ENCODE results near the gene PDCD2L.
"Not testable (repeated sequence)": the region's sequence is repeated elsewhere in the genome, so short reads cannot be mapped to it uniquely, and the experiment has no call there.

Gene PDCD2L

DNA sequence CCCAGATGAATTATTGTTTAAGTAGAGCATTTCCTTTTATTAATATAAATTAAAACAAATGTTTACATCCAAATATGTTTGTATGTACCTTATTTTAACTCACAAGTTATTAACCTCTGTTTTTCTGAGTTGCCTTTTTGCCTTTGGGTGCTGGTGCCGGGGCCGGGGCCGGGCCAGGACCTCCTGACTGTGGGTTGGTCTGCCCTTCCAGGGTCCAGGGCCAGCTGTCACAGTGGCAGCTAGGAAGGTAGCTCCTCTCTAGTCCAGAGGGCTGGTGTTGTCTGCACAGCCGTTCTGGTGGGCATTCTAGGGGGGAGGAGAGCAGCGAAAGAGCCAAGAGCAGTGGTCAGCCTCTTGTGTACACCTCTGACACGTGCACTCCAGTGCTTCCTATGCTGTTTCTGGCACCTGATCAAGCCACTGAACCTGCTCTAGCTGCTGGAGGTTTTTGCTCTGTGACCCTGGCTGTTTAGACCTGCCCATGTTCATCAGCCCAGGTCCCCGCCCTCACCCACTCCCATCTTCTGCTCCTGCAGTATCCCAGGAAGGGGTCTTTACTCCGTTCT is 22.0 kb downstream of the PDCD2L start:
- no peak for DNase-seq

DNA sequence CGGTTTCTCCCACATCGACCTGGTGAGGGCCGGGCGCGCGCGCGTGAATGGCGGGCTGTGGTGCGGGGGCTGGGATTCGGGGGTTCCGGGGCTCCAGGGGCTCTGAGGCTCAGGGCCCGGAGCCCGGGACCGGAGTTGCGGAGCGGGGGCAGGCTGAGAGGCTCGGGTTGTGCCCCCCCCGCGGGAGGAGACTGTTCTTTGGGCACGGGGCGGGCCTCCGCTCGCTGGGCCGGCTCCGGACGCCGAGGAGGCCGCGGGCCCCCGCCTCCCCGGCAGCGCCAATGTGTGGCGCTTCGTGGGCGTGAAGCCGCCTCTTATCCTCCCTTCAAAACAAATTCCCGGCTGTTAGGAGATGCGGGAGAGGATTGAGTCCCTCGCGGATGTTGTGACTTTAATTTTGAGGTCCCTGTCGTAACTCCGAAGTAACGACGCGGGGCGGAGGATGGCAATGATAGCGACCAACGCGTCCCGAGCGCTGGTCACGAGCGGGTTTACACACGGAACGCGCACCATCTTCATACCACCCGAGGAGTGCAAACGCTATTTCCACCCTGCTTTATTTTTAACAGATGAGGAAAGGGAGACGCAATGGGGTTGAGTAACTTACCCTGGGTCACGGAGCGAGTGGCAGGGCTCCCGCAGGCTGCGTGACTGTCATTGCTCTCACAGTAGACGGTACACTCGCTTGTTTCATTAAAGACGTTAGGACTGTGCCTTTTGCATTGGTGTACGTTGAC is 24.5 kb downstream of the PDCD2L start:
- no peak for DNase-seq

DNA sequence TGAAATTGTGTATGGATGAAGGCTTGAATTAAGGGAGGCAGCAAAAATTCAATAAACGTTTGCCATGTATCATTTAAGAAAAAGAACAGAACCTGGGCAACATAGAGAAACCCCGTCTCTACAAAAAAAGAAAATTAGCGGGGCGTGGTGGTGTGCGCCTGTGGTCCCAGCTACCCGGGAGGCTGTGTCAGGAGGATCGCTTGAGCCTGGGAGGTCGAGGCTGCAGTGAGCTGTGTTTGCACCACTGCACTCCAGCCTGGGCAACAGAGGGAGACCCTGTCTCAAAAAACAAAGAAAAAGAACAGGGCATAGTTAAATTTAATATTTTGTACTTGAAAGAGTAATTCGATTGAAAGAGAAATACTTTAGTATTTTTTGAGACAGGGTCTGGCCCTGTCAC is 25.4 kb downstream of the PDCD2L start:
- no peak for DNase-seq

DNA sequence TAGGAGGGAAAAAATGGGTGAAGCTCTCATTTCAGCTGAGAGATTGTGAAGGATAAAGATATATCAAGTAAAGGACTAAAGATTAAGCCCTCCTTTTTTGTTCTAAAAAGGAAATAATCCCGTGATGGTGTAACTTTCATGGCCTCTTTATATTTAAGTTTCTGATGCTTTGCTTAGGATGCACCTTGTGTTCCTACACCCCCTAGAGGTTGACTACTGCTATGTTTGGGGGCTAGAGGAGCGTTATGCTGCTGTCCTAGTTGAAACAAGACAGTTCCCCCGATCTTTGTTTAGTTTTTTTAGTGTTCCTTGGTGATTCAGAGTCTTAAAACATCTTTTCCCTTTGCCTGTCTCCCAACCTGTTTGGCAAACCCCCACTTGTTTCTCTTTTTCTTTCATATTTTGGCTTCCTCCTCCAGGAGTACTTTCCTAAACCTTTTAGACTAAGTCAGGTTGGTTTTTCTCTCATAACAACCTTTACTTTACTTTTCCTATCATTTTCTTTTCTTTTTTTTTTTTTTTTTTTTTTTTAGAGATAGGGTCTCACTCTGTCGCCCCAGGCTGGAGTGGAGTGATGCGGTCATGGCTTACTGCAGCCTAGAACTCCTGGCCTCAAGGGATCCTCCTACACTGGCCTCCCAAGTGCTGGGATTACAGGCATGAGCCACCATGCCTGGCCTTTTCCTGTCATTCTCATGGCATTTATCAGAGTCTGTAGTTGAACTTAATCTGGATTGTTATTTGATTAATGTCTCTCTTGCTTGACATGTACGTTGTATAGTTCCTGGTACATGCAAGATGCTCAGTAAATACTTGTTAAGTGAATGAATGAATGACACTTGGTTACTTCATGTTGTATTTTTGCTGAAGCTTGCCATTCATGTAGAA is 26.8 kb downstream of the PDCD2L start:
- no peak for DNase-seq

DNA sequence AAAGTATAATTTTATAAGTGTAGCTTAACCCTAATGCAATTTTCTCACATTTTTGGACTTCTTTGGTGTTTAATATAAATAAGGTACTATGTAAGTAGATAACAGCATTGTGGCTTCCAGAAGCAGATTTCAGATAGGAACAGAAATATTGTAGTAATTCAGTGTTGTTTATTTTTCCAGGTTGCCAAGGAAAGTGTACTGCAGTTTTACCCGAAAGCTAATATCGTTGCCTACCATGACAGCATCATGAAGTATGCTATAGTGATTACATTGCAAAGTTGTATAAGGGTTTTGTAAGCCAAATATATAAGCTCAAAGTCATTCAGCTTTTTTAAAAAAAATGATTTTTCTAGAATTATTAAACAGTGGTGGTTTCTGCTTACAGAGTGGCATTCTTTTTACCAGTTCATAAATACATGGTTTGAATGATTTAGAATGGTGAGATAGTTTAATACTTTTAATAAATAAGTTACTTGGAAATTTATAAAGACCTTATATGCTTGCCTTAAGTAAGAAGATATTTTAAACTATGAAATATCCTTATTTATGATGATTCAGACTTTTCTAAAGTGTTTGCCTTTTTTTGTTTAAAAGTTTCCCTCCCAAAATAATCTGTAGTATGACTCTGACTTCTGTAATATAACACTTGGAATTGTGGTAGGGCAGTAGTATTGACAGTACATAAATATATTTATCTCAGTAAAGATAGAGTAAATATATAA is 27.6 kb downstream of the PDCD2L start:
- DNase-seq: no peak

DNA sequence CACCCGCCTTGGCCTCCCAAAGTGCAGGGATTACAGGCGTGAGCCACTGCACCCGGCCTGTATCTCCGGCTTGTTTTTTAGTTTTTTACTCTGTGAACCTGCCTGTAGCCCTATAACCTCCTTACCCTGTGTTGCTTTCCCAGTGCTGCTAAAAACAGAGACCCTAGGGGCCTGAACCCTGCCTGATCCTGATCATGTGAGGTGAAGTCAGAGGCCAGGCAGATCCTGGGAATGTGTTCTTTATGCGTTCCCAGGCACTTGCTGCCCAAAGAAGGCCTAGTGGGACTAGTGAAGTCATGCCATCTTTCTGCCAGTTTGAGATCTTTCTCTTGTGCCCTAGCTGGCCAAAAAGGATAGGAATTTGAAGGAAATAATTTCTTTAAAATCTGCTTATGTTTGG is 28.6 kb downstream of the PDCD2L start:
- no peak for DNase-seq

DNA sequence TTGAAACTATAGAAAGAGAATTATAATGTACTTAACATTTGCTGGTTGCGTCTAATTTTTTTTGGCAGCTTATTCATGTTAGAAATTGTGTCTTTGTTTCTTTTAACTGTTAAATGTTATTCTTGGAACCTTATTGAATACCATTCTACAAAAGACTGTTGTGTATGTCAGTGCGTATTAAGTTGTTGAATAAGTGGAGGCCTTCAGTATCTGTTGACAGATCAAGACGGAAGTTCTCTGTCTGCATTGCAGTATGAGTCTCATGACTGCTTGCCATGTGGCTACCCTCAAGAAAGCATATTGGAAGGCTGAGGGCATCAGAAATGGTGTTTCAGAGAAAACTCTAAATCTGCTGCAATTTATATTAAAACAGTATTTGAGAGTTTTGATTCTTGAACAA is 32.5 kb downstream of the PDCD2L start:
- no peak for DNase-seq

DNA sequence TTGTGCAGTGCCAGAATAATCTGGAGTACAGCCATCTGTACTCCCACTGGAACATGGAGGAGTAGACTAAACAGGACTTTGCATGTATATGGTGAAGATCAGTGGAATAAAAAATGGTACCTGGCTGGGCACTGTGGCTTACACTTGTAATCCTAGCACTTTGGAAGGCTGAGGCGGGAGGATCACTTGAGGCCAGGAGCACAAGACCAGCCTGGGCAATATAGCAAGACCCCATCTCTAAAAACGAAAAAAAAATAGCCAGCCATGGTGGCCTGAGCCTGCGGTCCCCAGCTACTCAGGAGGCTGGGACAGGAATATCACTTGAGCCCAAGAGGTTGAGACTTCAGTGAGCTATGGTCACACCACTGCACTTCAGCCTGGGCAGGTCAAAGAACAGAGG is 44.0 kb downstream of the PDCD2L start:
- no peak for DNase-seq

DNA sequence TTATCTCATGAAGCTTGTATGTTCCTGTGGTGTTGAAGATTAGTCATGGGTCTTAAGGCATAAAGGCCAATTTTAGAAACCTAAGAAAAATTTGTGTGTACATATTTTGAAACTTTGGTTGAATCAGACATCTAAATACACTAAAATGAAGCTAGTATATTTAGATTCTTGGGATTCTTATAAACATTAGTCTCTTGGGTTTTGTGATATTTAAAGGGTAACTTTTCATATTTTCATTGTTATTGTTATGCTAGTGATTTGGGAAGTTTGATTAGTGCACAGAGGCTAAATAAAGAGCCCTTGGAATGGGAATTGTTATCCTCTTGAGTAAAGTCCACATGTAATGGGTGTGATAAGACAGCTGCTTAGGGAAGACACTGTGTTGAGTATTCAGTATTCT is 48.5 kb downstream of the PDCD2L start:
- DNase-seq: no peak

DNA sequence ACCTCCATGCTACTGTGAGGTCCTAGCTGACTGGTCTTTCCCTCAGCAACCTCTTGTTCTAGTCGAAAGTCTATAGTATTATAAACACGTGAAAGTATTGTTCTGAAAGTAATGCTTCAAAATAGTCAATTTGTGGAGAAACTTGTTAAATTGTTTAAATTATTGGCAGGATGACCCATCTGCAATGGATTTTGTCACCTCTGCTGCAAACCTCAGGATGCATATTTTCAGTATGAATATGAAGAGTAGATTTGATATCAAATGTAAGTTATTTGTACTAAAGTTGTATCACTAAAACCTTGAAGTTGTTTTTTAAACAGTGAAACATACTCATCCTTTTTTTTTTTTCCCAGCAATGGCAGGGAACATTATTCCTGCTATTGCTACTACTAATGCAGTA is 49.9 kb downstream of the PDCD2L start:
- no peak for DNase-seq

DNA sequence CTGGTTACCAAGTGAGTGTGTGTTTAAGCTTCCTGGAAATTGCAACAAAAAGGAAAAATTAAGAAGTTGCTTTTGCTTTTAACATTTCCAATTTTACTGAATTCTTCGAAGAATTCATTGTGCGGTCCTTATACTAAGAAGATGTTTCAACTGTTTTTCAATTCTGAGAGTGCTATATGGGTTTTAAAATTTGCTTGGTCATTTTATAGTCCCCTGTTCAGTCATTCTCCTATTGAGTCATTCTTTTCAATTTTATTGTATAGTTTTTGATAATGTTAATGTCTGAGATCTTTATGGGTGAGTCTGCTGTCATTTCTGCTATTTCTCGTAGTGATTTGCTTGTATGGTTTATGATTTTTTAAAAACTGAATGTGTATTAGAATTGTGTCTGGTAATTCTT is 50.5 kb downstream of the PDCD2L start:
- DNase-seq: no peak

DNA sequence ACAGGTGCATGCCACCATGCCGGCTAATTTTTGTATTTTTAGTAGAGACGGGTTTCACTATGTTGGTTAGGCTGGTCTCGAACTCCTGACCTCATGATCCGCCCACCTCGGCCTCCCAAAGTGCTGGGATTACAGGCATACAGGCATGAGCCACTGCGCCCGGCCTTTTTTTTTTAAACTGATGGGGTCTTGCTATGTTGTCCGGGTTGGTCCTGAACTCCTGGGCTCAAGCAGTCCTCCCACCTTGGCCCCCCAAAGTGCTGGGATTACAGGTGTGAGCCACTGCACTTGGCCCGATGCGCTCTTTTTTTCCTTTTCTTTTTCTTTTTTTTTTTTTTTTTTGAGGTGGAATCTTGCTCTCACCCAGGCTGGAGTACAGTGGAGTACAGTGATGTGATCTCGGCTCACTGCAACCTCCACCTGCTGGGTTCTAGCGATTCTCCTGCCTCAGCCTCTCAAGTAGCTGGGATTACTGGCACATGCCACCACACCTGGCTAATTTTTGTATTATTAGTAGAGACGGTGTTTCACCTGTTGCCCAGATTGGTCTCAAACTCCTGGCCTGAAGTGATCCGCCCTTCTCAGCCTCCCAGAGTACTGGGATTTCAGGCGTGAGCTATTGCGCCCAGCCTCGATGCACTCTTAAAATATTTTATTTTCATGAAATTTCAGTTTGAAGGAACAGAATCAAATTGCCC is 51.7 kb downstream of the PDCD2L start:
- not testable (repeated sequence) for DNase-seq

DNA sequence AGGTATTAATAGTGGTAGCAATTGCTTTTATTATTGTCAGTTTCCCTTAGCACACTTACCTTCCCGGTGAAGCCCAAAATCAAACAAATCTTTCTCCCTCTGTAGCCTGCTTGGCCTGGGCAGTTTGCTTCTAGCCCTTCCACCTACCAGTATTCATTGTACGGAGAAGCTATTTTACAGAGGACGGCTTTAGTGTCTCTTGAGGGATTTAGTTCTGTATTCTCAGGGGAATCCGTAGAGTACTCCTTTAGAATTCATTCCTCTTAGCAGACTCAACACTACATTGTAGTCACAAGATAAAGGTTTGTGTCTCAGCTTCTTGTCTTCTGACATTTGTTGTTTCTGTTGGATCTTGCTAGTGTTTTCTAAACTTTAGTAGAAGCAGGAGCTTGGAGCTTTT is 53.2 kb downstream of the PDCD2L start:
- DNase-seq: no peak

DNA sequence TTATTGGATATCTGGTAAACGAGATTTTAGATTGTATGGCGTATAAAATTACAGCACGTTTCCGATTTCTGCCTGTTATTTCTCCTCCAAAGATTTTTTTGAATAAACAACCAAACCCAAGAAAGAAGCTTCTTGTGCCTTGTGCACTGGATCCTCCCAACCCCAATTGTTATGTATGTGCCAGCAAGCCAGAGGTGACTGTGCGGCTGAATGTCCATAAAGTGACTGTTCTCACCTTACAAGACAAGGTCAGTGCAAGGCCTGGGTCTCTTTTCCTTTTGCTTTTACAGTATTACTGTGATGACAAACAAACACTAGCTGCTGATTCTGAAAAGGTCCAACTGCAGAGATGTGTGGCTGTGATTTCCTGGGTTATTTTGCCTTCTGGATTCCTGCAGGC is 54.5 kb downstream of the PDCD2L start:
- no peak for DNase-seq

DNA sequence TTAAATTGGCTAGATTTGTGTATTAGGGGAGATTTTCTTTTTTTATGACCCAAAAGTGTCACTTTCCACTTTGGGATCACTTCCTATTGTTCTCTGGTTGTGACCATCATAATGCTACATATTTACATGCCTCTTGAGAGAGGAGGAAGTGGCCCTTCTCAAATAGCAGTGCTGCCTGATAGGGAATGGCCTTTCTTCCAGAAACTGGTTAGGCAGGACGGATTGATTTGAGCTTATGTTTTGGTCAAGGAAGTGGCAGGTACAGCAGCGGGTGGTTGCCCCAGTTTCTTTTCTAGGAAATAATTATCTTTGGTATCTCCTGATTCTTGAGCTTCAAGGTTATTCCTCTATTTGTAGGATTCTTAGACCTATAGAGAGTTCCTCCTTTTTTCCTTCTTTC is 55.4 kb downstream of the PDCD2L start:
- no peak for DNase-seq

DNA sequence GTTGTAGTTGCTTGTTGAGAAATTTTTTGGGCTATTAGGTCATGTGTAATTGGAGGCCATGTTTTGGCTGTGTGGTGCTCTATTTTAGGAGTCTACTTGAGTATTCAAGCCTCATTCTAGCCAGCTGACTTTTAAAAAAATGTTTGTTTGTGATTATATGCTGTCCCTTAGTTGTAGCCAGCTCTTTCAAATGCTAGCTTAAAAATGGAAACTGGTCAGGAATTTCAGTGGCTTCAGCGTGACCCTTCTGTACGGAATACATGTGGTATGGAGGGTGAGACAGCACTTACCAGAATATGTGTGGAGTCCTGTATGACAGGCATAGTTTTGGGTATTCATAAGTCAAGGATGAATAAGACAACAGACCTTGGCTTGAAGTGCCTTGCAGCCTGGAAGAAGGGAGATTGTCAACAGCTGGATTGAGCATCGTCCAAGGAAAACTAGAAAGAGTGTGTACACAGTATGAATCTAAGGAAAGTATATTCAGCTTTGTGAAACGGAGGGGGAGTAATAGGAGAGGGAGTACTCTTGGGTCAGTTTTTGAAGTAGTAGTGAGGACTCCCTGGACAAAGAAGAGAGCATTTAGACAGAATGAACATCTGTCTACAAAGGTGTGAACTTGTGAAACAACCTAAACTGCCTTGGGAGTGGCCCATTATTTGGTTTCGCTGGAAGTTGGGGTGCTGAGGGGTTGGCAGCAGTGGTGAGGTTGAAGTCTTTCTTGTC is 57.3 kb downstream of the PDCD2L start:
- no peak for DNase-seq

DNA sequence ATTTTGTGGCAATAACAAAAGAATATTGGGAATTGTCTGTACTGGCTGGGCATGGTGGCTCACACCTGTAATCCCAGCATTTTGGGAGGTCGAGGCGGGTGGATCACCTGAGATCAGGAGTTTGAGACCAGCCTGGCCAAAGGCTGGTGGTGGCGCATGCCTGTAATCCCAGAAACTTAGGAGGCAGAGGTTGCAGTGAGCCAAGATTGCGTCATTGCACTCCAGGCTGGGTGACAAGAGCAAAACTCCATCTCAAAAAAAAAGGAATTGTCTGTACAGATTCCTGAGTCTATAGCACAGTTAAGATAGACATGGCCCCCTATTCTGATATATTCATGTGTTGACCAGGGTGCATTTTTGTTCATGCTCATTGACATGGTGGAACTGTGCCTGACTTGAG is 60.6 kb downstream of the PDCD2L start:
- not testable (repeated sequence) for DNase-seq

DNA sequence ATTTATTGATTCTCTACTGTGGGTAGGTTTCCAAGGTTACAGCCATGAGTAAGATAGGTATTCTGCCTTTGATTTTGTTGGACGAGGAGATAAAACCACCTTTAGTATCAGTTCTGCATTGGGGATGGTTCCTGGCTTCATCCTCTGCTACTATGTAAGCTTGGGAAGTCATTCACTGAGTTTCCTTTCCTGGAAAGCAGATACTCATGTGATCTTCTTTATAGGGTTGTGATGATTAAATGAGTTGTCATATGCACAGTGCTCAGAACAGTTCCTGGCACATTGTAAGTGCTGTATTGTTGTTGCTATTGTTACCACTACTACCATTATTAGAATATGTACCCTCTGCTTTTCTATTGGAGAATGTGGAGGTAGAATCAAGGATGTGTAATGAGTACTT is 64.2 kb downstream of the PDCD2L start:
- DNase-seq: no peak

DNA sequence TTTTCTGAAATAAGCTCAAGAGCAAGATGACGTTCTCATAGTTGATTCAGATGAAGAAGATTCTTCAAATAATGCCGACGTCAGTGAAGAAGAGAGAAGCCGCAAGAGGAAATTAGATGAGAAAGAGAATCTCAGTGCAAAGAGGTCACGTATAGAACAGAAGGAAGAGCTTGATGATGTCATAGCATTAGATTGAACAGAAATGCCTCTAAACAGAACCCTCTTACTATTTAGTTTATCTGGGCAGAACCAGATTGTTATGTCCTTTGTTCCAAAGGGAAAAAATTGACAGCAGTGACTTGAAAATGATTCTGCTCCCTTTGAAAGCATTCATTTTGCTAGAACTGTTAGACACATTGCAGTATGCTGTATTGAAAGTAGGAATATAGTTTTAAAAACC is 64.8 kb downstream of the PDCD2L start:
- not testable (repeated sequence) for DNase-seq

DNA sequence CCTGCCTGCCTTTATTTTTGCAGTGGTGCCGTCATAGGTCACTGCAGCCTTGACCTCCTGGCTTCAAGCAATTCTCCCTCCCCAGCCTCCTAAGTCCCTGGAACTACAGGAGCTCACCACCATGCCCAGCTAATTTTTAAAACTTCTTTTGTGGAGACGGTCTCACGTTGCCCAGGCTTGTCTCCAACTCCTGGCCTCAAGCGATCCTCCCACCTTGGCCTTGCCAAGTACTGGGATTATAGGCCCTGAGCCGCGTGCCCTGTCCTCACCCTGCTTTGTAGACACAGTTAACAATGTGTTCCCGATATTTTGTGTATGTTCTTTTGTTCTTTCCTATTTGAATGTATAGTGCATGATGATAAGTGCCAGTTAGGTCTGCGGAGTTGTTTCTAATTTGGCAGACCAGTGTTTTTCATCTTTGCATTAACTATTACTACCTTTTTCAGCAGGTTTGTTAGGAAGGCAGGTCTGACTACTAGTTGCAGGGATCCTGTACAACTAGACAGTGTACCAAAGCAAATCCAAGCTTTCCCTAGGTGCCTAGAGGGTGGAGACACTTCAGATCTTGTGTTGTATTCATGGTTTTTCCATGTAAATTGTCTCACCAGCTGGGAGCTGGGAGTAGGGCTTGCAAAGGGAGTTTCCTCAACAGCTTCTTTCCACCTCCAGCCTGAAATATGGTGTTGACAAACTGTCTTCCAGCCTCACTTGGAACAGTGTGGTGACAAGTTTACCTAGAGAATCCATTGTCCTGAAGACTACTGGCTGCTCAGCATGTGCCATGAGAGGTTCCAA is 67.9 kb downstream of the PDCD2L start:
- DNase-seq: no peak
